Activated CD4-positive, alpha-beta T cell treated with anti-CD3 and anti-CD28 coated beads, Interleukin-2, Interleukin-4, amounts not matched to agents 100 ng/mL and 50 ng/mL, durations not matched to agents 16 hours and 8 hours (primary cell): ENCODE measurements around the gene UBE2H.
"Not testable (repeated sequence)": the region's sequence is repeated elsewhere in the genome, so short reads cannot be mapped to it uniquely, and the experiment has no call there.

ENCODE experiments used
- DNase-seq: peaks from one replicate; pipeline ENCODE4 v3.0.0-alpha.2; 2020; ENCODE audit warnings: low spot score

Gene UBE2H

GRCh38 chr7:129907122-129907736, 45.5 kb downstream of the UBE2H start:
- DNase-seq: no peak

- peak; percentile 11 for DNase-seq
Measured at GRCh38 chr7:129906700-129907099, 46.1 kb downstream of the UBE2H start.

- no peak for DNase-seq
Measured at GRCh38 chr7:129903935-129904334, 48.8 kb downstream of the UBE2H start.

- DNase-seq: peak; percentile 18
Measured at GRCh38 chr7:129902788-129903422, 49.9 kb downstream of the UBE2H start.

GRCh38 chr7:129898502-129899160, 54.1 kb downstream of the UBE2H start:
- no peak for DNase-seq

- no peak for DNase-seq
Measured at GRCh38 chr7:129898007-129898406, 54.8 kb downstream of the UBE2H start.

GRCh38 chr7:129896568-129897382, 56.0 kb downstream of the UBE2H start:
- DNase-seq: no peak

GRCh38 chr7:129894184-129894583, 58.6 kb downstream of the UBE2H start:
- not testable (repeated sequence) for DNase-seq

GRCh38 chr7:129890090-129890489, 62.7 kb downstream of the UBE2H start:
- no peak for DNase-seq

GRCh38 chr7:129889133-129889844, 63.5 kb downstream of the UBE2H start:
- no peak for DNase-seq

GRCh38 chr7:129887865-129888264, 64.9 kb downstream of the UBE2H start:
- no peak for DNase-seq

- no peak for DNase-seq
Measured at GRCh38 chr7:129886818-129887186, 66.0 kb downstream of the UBE2H start.

- no peak for DNase-seq
Measured at GRCh38 chr7:129886167-129886817, 66.5 kb downstream of the UBE2H start.

GRCh38 chr7:129884495-129884894, 68.3 kb downstream of the UBE2H start:
- DNase-seq: no peak

- DNase-seq: no peak
Measured at GRCh38 chr7:129883151-129883550, 69.6 kb downstream of the UBE2H start.

GRCh38 chr7:129882531-129882930, 70.2 kb downstream of the UBE2H start:
- no peak for DNase-seq

GRCh38 chr7:129877146-129877792, 75.5 kb downstream of the UBE2H start:
- DNase-seq: no peak

- DNase-seq: no peak
Measured at GRCh38 chr7:129875745-129876411, 76.9 kb downstream of the UBE2H start.

GRCh38 chr7:129875160-129875559, 77.6 kb downstream of the UBE2H start:
- DNase-seq: no peak

- no peak for DNase-seq
Measured at GRCh38 chr7:129874722-129875121, 78.0 kb downstream of the UBE2H start.
